ENCODE results near the gene EVA1B.

The EVA1B gene

DNA sequence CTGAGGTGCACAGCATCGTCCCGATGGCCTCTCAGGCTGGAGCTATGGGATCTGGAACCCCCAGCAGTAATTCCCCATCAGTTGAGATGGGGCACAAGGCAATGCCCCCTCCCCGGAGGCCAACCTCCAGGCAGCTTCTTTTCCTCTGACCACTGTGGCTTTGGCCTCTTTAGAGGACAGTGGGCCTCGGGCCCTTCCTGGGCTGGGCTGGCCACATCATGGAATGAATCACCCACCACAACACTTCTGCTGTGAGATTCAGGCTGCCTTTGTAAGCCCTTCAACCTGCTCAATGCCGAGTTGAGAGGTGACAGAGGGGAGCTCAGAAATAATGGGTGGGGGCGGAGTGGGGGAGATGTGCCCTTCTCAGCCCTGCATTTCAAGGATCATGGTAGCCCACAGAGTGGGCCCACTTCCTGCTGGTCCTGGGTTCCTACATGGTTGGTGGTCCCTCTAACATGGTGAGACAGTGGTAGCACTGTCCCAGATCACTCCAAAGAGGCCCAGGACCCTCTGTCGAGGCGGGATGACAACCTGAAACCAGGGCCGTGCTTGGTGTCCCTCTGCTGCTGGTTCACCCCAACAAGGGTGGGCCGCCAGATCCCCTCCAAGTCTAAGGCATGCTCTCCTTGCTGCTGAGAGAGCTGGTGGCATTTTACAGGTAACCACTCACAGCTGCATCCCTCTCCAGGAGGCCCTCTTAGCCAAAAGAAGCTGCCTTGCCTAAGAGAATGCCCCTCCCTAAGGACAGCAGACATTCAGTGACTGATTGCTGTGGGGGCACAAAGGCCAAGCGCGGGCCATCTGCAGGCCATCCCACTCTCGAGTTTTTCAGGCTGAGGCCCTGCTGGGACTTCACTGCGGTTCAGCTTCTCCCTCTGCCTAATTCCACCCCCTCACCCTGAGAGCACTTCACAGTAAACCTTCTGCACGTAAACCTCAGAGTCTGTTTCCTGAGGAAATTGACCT is 29.7 kb upstream of the EVA1B start:
- TF ChIP-seq, protein P1, sequence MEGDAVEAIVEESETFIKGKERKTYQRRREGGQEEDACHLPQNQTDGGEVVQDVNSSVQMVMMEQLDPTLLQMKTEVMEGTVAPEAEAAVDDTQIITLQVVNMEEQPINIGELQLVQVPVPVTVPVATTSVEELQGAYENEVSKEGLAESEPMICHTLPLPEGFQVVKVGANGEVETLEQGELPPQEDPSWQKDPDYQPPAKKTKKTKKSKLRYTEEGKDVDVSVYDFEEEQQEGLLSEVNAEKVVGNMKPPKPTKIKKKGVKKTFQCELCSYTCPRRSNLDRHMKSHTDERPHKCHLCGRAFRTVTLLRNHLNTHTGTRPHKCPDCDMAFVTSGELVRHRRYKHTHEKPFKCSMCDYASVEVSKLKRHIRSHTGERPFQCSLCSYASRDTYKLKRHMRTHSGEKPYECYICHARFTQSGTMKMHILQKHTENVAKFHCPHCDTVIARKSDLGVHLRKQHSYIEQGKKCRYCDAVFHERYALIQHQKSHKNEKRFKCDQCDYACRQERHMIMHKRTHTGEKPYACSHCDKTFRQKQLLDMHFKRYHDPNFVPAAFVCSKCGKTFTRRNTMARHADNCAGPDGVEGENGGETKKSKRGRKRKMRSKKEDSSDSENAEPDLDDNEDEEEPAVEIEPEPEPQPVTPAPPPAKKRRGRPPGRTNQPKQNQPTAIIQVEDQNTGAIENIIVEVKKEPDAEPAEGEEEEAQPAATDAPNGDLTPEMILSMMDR (IDR thresholded peaks at IDR 0.05; ENCODE audit: insufficient read depth, missing control alignments): no peak
- DNase-seq (ENCODE audit: insufficient read length, low spot score) (no peak), FAIRE-seq (no peak)

DNA sequence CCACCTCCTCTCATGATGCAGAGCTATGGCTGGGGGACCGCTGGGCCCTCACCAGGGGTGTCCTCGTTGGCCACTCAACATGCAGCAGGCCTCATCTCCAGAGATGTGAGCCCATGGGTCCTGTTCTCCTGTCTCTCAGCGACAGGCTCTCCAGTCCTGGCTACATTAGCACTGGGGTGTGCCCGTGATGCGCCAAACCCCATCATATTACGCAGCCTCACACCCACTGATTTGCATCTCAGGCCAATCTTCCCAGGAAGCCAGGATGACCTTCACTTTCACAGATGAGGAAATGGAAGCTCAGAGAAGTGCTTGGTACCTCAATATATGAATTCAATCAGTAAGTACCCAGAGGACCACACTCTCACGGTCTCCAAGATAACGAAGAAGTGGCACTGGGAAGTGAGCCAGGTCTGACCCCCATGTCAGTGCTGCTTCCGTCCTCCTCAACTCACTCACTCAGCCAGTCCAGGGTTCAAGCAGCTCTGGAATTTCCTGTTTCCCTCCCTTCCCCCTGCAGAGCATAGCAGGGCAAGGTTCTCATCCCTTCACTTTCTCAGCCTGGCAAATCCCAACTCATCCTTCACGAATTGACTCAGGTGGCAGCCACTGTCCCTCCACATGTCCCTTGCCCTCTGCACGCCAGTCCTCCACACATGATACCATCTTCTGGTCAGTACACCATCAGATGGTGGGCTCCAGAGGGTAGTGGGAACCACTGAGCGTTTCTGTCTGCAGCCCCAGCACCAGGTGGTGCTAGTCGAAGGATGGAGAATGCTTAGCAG is 28.9 kb upstream of the EVA1B start:
- DNase-seq (ENCODE audit: insufficient read length, low spot score): no peak
- FAIRE-seq: no peak
- TF ChIP-seq, protein P1 (IDR thresholded peaks at IDR 0.05; ENCODE audit: insufficient read depth, missing control alignments): no peak

DNA sequence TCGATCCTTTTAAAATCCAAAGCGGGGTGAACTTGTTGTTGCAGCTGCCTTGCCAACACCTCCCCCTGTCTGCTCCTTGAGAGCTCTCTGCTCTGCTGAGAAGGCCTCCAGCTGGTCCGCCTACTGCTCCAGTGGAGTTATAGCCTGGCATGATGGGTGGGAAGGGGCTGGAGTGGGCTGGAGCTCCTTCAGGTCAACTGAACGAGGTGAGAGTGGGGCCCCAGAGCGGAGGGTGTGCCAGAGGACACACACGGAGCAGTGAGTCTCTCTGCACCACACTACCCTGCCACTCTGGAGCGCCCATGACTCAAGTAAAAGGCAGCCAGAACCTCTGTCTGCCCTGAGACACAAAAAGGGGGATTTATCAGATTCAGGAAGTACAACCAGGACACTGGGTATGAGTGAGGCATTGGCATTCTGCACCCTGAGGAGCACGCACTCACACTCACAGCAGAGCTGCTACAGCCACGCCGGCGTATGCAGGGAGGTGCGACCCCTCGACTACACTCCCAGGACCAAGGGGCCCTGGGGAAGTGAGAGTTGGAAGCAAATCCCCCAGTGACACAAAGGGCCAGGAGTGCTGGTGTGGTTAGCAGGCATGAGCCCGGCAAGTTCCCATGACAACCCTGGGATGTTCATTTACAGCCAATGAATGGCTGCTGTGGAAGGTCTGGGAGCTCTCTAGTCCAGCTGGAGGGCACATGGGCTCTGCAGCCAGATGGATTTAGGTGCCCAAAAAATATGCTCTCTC is 28.0 kb upstream of the EVA1B start:
- FAIRE-seq (no peak), DNase-seq (ENCODE audit: insufficient read length, low spot score) (no peak)
- TF ChIP-seq, protein P1 (IDR thresholded peaks at IDR 0.05; ENCODE audit: insufficient read depth, missing control alignments): no peak

DNA sequence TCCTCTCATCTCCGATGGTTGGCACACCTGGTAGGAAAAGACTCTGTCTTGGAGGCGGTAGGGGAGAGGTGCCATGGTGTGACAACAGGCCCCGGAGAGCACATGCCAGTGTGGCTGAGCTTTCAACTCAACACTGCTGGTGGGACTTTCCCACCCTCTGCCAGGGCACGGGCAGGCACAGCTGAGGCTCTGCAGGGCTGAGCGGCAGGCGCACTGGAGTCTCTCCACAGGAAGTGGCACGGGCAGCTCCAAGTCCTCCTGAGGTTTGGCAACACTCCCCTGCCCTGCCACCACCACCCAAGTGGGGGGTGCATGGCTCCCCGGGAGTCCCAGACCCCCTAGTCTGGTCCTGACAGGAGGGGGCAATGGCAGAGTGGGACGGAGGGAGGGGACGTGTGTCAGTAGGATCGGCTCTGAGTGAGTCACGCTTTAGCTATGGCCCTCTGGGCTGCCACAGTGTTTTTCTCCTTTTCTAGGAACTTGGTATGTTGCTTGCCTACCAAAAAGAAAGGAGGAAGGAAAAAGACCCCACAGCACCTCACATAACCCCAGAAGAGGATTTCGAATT is 27.3 kb upstream of the EVA1B start:
- no peak for FAIRE-seq
- TF ChIP-seq, protein P1 (IDR thresholded peaks at IDR 0.05; ENCODE audit: insufficient read depth, missing control alignments): no peak
- no peak for DNase-seq (ENCODE audit: insufficient read length, low spot score)

DNA sequence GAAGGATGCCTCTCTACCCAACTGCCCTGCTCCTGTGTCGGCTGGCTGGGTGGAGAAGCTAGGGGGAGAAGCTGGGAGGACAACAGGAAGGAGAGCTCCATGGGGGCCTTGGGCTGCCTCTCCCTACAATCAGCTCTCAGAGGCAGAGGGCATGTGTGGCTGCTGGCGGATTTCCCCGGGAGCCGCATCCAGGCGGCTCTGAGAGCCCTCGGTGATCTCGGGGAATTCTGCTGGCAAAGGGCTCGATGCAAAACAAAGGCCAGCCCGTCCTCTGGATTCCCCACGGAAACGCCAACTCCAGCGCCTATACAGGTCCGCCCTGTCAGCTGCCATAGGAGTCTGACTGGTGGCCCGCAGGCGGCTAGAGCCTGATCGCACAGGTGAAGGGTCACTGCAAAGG is 26.4 kb upstream of the EVA1B start:
- no peak for FAIRE-seq

DNA sequence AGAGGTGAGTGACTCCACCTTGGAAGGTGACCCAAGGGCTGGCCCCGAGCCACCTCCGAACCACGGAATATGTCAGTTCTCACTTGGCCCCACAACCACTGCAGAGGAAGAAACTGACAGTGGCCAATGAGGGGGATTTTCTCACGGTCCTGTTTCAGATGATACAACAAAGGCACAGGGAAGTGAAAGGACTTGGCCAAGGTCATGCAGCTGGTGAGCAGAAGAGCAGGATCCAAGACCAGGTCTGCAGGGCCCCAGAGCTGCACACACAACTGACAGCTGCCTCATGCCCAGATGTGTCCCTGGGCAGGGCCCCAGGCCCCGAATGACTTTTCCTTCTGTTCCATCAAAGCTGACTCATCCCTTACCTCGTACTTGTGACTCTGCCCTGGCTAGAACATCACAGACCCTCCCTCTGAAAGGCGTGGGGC is 25.8 kb upstream of the EVA1B start:
- DNase-seq (ENCODE audit: insufficient read length, low spot score) (no peak), FAIRE-seq (no peak)
- TF ChIP-seq, protein P1 (IDR thresholded peaks at IDR 0.05; ENCODE audit: insufficient read depth, missing control alignments): no peak

More for the DNA sequence above, 26.4 kb upstream of the EVA1B start:
- TF ChIP-seq, protein P1 (IDR thresholded peaks at IDR 0.05; ENCODE audit: insufficient read depth, missing control alignments): no peak
- no peak for DNase-seq (ENCODE audit: insufficient read length, low spot score)

All from D721Med (cell line).